Adipose tissue (tissue), 3 donors: ENCODE data around the gene CARD11. TPM values are rescaled to one million over a fixed set of nuclear protein-coding genes. Genes with fewer than 3 reads are reported as not detected.

Experiments used
- H3K27ac ChIP-seq: one replicate; pipeline ENCODE4 v1.5.1; 2013; ENCODE audit warnings: low read depth, low read length
- WGBS, 3 donors: extraction: QIAGEN DNeasy Blood & Tissue Kit; methylation state at CpG; one replicate each; pipeline ENCODE4 v1.1.7; 2013; 5-methylcytosine and 5-hydroxymethylcytosine counted together
- polyA plus RNA-seq, 3 donors: library from polyadenylated mRNA; stranded (reverse); fragments of 200-250 nt; gene quantifications; one replicate each; pipeline ENCODE4 v1.2.3, GENCODE V29; 2013
- donor health status: healthy with polysubstance abuse.
- donor health status: Bipolar disorder and iron deficiency.
- donor health status: healthy.

Gene CARD11
- polyA plus RNA-seq, 3 donors, result 0.74 to 0.85 (median 0.79) TPM

DNA sequence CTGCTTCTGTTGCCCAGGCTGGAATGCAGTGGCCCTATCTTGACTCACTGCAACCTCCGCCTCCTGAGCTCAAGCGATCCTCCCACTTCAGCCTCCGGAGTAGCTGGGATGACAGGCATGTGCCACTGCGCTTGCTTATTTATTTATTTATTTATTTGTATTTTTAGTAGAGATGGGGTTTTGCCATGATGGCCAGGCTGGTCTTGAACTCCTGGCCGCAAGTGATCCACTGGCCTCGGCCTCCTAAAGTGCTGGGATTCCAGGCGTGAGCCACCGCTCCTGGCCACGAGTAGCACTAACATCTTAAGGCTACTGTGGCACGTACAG lies 70.9 kb downstream of the CARD11 start:
- no peak overlapping the region for H3K27ac ChIP-seq
- 89 to 94% (median 91%) methylated on average over 10 of the region's 10 CpGs for WGBS, 3 donors

DNA sequence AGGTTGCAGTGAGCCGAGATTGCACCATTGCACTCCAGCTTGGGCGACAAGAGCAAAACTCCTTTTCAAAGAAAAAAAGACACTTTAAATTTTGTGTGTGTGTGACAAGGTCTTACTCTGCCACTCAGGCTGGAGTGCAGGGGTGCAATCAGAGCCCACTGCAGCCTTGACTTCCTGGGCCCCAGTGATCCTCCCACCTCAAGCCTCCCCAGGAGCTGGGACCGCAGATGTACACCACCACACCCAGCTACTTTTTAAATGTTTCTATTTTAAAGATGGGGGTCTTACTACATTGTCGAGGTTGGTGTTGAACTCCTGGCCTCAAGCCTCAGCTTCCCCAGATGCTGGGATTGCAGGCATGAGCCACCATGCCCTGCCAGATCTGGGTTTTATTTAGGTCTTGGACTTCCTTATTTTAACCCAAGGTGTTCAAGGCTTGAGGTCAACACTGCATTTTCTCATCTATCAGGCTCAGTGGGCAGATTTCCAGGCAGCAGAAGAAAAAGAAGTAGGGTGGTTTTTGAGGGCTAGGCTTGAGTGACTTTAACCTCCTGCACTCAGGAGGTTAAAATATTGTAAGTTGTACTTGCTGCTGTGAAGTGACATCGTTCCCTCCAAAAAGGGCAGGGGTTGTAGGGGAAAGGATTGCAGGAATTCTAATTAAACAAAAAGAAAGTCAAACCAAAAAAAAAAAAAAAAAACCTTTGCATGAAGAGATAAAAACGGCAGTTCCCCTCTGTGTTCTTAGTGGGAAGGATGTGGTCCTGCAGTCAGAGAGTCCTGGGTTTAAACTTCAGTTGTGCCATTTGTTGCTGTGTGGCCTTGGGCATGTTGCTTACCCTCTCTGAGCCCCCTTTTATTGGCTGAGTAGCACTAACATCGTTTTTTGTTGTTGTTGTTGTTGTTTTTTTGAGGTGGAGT lies 71.5 kb downstream of the CARD11 start:
- 55 to 64% (median 58%) methylated on average over 7 of the region's 7 CpGs for WGBS, 3 donors

GRCh38 chr7:2970861-2971260 lies 72.8 kb downstream of the CARD11 start:
- 81 to 85% (median 84%) methylated on average over 11 of the region's 11 CpGs for WGBS, 3 donors
- no peak overlapping the region for H3K27ac ChIP-seq

More for the DNA sequence above, 71.5 kb downstream of the CARD11 start:
- H3K27ac ChIP-seq, result no peak overlapping the region

- 86 to 97% (median 96%) methylated on average over 4 of the region's 4 CpGs for WGBS, 3 donors
- no peak overlapping the region for H3K27ac ChIP-seq
These were observed 73.4 kb downstream of the CARD11 start for GRCh38 chr7:2970307-2970664.

- 93 to 97% (median 95%) methylated on average over 6 of the region's 6 CpGs for WGBS, 3 donors
- H3K27ac ChIP-seq, result no peak overlapping the region
These were observed 74.0 kb downstream of the CARD11 start for GRCh38 chr7:2969398-2970306.

GRCh38 chr7:2968616-2969397 lies 74.9 kb downstream of the CARD11 start:
- 87 to 90% (median 90%) methylated on average over 13 of the region's 13 CpGs for WGBS, 3 donors
- H3K27ac ChIP-seq, result no peak overlapping the region

DNA sequence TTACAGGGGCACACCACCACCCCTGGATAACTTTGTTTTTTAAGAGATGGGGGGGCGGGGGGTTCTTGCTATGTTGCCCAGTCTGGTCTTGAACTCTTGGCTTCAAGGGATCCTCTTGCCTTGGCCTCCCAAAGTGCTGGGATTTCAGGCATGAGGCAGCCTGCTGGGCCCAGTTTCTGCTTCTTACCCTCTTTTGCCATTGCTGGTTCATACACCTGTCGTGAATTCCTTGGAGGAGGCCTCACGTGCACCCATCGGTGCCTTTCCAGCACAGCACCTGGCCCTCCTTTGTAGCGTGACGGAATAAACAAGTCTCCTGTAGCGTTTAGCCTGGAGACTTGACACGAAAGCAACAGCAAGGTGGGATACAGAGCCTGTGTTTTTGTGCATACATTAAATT lies 75.5 kb downstream of the CARD11 start:
- WGBS, 3 donors, result 86 to 89% (median 88%) methylated on average over 8 of the region's 8 CpGs
- no peak overlapping the region for H3K27ac ChIP-seq

GRCh38 chr7:2967705-2968104 lies 76.0 kb downstream of the CARD11 start:
- H3K27ac ChIP-seq, result no peak overlapping the region
- 91 to 94% (median 93%) methylated on average over 7 of the region's 7 CpGs for WGBS, 3 donors

GRCh38 chr7:2967253-2967652 lies 76.4 kb downstream of the CARD11 start:
- no peak overlapping the region for H3K27ac ChIP-seq
- WGBS, 3 donors, result 73 to 86% (median 78%) methylated on average over 7 of the region's 7 CpGs

- H3K27ac ChIP-seq, result no peak overlapping the region
- WGBS, 3 donors, result 87 to 92% (median 87%) methylated on average over 11 of the region's 11 CpGs
These were observed 77.1 kb downstream of the CARD11 start for GRCh38 chr7:2966466-2967078.

GRCh38 chr7:2965745-2966270 lies 77.9 kb downstream of the CARD11 start:
- no peak overlapping the region for H3K27ac ChIP-seq
- WGBS, 3 donors, result 79 to 89% (median 83%) methylated on average over 1 of the region's 1 CpG

DNA sequence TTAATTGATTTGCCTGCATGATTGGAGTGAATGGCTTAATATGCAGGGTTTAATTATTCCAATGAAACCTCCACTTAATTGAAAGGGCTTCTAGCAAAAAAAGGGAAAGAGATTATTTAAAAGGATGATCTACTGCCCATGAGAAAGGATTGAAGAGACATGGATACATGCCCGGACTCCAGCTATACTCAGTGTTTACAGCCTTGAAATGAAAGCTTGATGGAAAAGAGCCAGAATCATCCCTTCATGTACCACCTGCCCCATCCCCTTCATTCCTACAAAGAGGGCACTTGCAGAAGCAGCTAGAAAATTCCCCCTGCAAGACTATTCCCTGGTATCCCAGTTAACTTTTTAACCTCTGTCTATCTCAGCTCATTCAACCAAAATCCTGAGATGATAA lies 78.4 kb downstream of the CARD11 start:
- WGBS, 3 donors, result 72 to 93% (median 72%) methylated on average over 1 of the region's 1 CpG
- H3K27ac ChIP-seq, result no peak overlapping the region

- H3K27ac ChIP-seq, result no peak overlapping the region
- WGBS, 3 donors, result 83 to 85% (median 84%) methylated on average over 2 of the region's 2 CpGs
These were observed 79.5 kb downstream of the CARD11 start for GRCh38 chr7:2964208-2964607.

DNA sequence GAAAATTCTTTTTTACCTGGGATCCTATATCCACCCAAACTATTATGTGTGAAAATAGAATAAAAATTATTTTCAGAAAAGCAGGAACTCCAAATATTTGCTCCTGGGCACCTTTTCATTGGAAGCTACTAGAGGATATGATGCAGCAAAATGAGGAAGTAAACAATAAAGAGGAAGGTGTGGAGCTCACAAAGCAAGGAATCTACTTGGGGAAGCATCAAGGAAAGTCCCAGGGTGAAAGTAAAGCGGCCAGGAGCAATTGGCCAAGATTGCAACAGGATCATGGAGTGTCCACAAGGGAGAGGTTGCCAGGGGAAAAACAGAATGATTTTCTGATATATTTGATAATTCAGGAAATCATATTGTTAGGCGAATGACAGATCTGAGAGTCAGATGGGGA lies 80.8 kb downstream of the CARD11 start:
- H3K27ac ChIP-seq, result no peak overlapping the region
- WGBS, 3 donors, result 66 to 85% (median 72%) methylated on average over 2 of the region's 2 CpGs

- 89 to 95% (median 91%) methylated on average over 14 of the region's 14 CpGs for WGBS, 3 donors
- no peak overlapping the region for H3K27ac ChIP-seq
These were observed 83.7 kb downstream of the CARD11 start for GRCh38 chr7:2959828-2960599.

DNA sequence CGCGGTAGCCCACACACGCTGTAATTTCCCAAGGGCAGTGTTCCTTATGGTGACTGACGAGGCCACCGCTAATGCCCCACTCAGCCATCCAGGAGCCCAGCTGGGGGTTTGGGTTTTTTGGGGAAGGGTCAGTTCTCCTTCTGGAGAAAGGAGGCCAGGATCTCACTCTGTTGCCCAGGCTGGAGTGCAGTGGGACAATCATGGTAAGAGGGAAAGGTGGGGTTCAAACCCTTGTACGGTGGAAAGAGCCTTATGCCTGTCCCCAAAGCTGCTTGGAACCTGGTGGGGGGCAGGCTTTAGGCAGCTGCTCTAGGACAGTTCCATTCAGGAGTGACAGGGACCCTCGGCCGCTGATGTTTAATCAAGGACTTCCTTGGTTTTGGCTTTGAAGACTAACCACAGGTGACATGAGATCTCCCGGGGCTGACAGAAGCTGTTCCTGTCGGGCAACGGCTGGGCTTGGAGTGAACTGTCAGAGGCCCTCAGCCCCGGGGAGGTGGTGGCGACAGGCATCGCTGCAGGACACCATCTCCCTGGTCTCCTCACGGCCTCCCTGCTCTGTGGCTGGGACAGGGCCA lies 84.5 kb downstream of the CARD11 start:
- H3K27ac ChIP-seq, result no peak overlapping the region
- 71 to 79% (median 71%) methylated on average over 15 of the region's 15 CpGs for WGBS, 3 donors
